Measurements from ENCODE around the gene FAM241B.
A peak's percentile ranks its signal among the peaks of the same experiment; 100 is the strongest.

Gene FAM241B

GRCh38 chr10:69588358-69588757 is 41.7 kb upstream of the FAM241B start:
- TF ChIP-seq CEBPB (IDR thresholded peaks at IDR 0.05) (no peak), TEAD4 (IDR thresholded peaks at IDR 0.05) (no peak), REST (IDR thresholded peaks at IDR 0.05; ENCODE audit: low read depth) (no peak), YY1 (IDR thresholded peaks at IDR 0.05; ENCODE audit: low read depth) (no peak)

GRCh38 chr10:69600761-69601330 is 29.2 kb upstream of the FAM241B start:
- peak; percentile 79 for TF ChIP-seq USF1 (IDR thresholded peaks at IDR 0.05)
- TF ChIP-seq EP300 (IDR thresholded peaks at IDR 0.05; ENCODE audit: borderline replicate concordance): no peak
- TF ChIP-seq TAF1 (IDR thresholded peaks at IDR 0.05; ENCODE audit: low read depth): no peak

GRCh38 chr10:69609077-69609476 is 21.0 kb upstream of the FAM241B start:
- TF ChIP-seq YY1 (IDR thresholded peaks at IDR 0.05; ENCODE audit: low read depth): no peak
- TF ChIP-seq USF1 (IDR thresholded peaks at IDR 0.05): no peak
- TF ChIP-seq EGR1 (IDR thresholded peaks at IDR 0.05): no peak
- TF ChIP-seq RAD21 (IDR thresholded peaks at IDR 0.05; ENCODE audit: low read depth): no peak
- no peak for TF ChIP-seq NFIC (IDR thresholded peaks at IDR 0.05)
- TF ChIP-seq REST (IDR thresholded peaks at IDR 0.05; ENCODE audit: low read depth): no peak
- TF ChIP-seq MAX (IDR thresholded peaks at IDR 0.05): no peak
- no peak for TF ChIP-seq EP300 (IDR thresholded peaks at IDR 0.05; ENCODE audit: borderline replicate concordance)
- TF ChIP-seq CREB1 (IDR thresholded peaks at IDR 0.05; ENCODE audit: low read depth): no peak
- no peak for TF ChIP-seq TCF12 (IDR thresholded peaks at IDR 0.05; ENCODE audit: low read depth)
- TF ChIP-seq TAF1 (IDR thresholded peaks at IDR 0.05; ENCODE audit: low read depth): no peak
- TF ChIP-seq CEBPB (IDR thresholded peaks at IDR 0.05): no peak
- no peak for TF ChIP-seq FOXM1 (IDR thresholded peaks at IDR 0.05; ENCODE audit: borderline replicate concordance, low read depth)
- TF ChIP-seq ZBTB7A (IDR thresholded peaks at IDR 0.05; ENCODE audit: low read depth): no peak
- TF ChIP-seq TEAD4 (IDR thresholded peaks at IDR 0.05): no peak

- TF ChIP-seq FOXM1 (IDR thresholded peaks at IDR 0.05; ENCODE audit: borderline replicate concordance, low read depth) (no peak), TAF1 (IDR thresholded peaks at IDR 0.05; ENCODE audit: low read depth) (no peak), RAD21 (IDR thresholded peaks at IDR 0.05; ENCODE audit: low read depth) (no peak), EGR1 (IDR thresholded peaks at IDR 0.05) (no peak), CREB1 (IDR thresholded peaks at IDR 0.05; ENCODE audit: low read depth) (no peak), YY1 (IDR thresholded peaks at IDR 0.05; ENCODE audit: low read depth) (no peak), NFIC (IDR thresholded peaks at IDR 0.05) (no peak), ZBTB7A (IDR thresholded peaks at IDR 0.05; ENCODE audit: low read depth) (no peak), USF1 (IDR thresholded peaks at IDR 0.05) (no peak)
Measured at GRCh38 chr10:69612760-69613159, 17.3 kb upstream of the FAM241B start.

- no peak for TF ChIP-seq USF1 (IDR thresholded peaks at IDR 0.05)
- TF ChIP-seq FOXM1 (IDR thresholded peaks at IDR 0.05; ENCODE audit: borderline replicate concordance, low read depth): no peak
- TF ChIP-seq EGR1 (IDR thresholded peaks at IDR 0.05): no peak
- no peak for TF ChIP-seq MAX (IDR thresholded peaks at IDR 0.05)
- no peak for TF ChIP-seq TAF1 (IDR thresholded peaks at IDR 0.05; ENCODE audit: low read depth)
- no peak for TF ChIP-seq NFIC (IDR thresholded peaks at IDR 0.05)
- TF ChIP-seq TCF12 (IDR thresholded peaks at IDR 0.05; ENCODE audit: low read depth): no peak
- TF ChIP-seq ZBTB7A (IDR thresholded peaks at IDR 0.05; ENCODE audit: low read depth): no peak
- no peak for TF ChIP-seq YY1 (IDR thresholded peaks at IDR 0.05; ENCODE audit: low read depth)
- TF ChIP-seq TEAD4 (IDR thresholded peaks at IDR 0.05): no peak
- no peak for TF ChIP-seq CEBPB (IDR thresholded peaks at IDR 0.05)
- TF ChIP-seq RAD21 (IDR thresholded peaks at IDR 0.05; ENCODE audit: low read depth): no peak
- TF ChIP-seq REST (IDR thresholded peaks at IDR 0.05; ENCODE audit: low read depth): no peak
- no peak for TF ChIP-seq CREB1 (IDR thresholded peaks at IDR 0.05; ENCODE audit: low read depth)
- no peak for TF ChIP-seq EP300 (IDR thresholded peaks at IDR 0.05; ENCODE audit: borderline replicate concordance)
Measured at GRCh38 chr10:69614130-69614529, 15.9 kb upstream of the FAM241B start.
